AG04450 (cell line): Measurements from ENCODE around the gene FXYD7. TPM values are rescaled to one million over a fixed set of nuclear protein-coding genes. Genes with fewer than 3 reads are reported as not detected.

Source experiments
- CTCF ChIA-PET: fragments of 300-600, 350-600 bp; formaldehyde crosslinking; extraction: SDS; loops from one replicate; lab custom pipeline; 2022; ENCODE audit warnings: antibody characterized with exemption, inconsistent platforms; lab: Charles Lee
- POLR2A ChIA-PET: fragments of 350-600 bp; formaldehyde crosslinking; extraction: SDS; loops from one replicate; lab custom pipeline; 2021; ENCODE audit warnings: antibody characterized with exemption, inconsistent platforms; lab: Yijun Ruan, JAX
- DNase-seq: peaks from one replicate; pipeline ENCODE4 v3.0.0-alpha.2; 2011; ENCODE audit warnings: low read depth, low spot score
- H3K27ac ChIP-seq: one replicate; pipeline ENCODE4 v1.5.1; 2012; ENCODE audit warnings: low read depth, low read length, control low read depth
- H3K27me3 ChIP-seq: one replicate; pipeline ENCODE4 v1.6.0; 2012; ENCODE audit warnings: low read length; ENCODE audit not compliant: control insufficient read depth, insufficient read depth
- H3K4me3 ChIP-seq: 2 replicates; pipeline ENCODE4 v1.5.1; 2011; ENCODE audit warnings: mild to moderate bottlenecking, low read depth, low read length, control low read depth
- H3K9me3 ChIP-seq: 2 replicates; pipeline ENCODE4 v1.5.1; 2012; ENCODE audit warnings: low read length; ENCODE audit not compliant: control insufficient read depth, insufficient read depth
- polyA plus RNA-seq: library from polyadenylated mRNA; depleted of rRNA; stranded (reverse); fragments of >200 nt; gene quantifications from 2 replicates; pipeline ENCODE4 v1.2.3, GENCODE V29; 2011
- TF ChIP-seq, protein P1 (sequence below): IDR thresholded peaks from 2 replicates; pipeline ENCODE4 v1.5.1; 2011; ENCODE audit warnings: low read depth, low read length, control low read depth, inconsistent platforms

Gene FXYD7
- polyA plus RNA-seq, 1 experiment, result not detected

GRCh38 chr19:35154525-35155406, 11.7 kb downstream of the FXYD7 start, which contains the start of gene FXYD5:
Gene FXYD5 (plus strand): TSS chr19:35154735. CDS start chr19:35155551, 816 bp downstream.
- TF ChIP-seq, protein P1, sequence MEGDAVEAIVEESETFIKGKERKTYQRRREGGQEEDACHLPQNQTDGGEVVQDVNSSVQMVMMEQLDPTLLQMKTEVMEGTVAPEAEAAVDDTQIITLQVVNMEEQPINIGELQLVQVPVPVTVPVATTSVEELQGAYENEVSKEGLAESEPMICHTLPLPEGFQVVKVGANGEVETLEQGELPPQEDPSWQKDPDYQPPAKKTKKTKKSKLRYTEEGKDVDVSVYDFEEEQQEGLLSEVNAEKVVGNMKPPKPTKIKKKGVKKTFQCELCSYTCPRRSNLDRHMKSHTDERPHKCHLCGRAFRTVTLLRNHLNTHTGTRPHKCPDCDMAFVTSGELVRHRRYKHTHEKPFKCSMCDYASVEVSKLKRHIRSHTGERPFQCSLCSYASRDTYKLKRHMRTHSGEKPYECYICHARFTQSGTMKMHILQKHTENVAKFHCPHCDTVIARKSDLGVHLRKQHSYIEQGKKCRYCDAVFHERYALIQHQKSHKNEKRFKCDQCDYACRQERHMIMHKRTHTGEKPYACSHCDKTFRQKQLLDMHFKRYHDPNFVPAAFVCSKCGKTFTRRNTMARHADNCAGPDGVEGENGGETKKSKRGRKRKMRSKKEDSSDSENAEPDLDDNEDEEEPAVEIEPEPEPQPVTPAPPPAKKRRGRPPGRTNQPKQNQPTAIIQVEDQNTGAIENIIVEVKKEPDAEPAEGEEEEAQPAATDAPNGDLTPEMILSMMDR, result peak; percentile 18
- ChIA-PET POLR2A (interaction anchor here (0.6 to 1.1 kb wide), 2 partner anchors 14 to 23 kb away, joined by 3 to 4 read pairs; no protein-coding TSS in a partner anchor), CTCF (interaction anchor here (0.6 to 6.8 kb wide), 10 partner anchors 9 to 1740 kb away, joined by 3 to 83 read pairs (median 6); partner anchors contain the start of gene FXYD7)
- no peaks in the 10 kb centered on the region for H3K27me3 ChIP-seq
- peak within 1 kb of the TSS; percentile 92 for H3K4me3 ChIP-seq
- no peaks in the 10 kb centered on the region; the same call in 1 of the 2 replicates for H3K9me3 ChIP-seq
- peak; percentile 27 for DNase-seq
- H3K27ac ChIP-seq, result no peak within 1 kb of the TSS

- ChIA-PET POLR2A (no interaction called here), CTCF (interaction anchor here (6.8 kb wide), 1 partner anchor 13 kb away, joined by 83 read pairs; the partner anchor contains the start of gene FXYD7)
- DNase-seq, result no peak
- peak overlapping the region; percentile 92 for H3K4me3 ChIP-seq
- H3K9me3 ChIP-seq, result no peaks in the 10 kb centered on the region; the same call in 1 of the 2 replicates
- no peak overlapping the region for H3K27ac ChIP-seq
- no peaks in the 10 kb centered on the region for H3K27me3 ChIP-seq
- TF ChIP-seq, protein P1, result no peak
These were observed 12.4 kb downstream of the FXYD7 start for GRCh38 chr19:35155441-35155840.

GRCh38 chr19:35155981-35156672, 13.1 kb downstream of the FXYD7 start:
- TF ChIP-seq, protein P1, result no peak
- Histone ChIP-seq H3K27me3 (no peaks in the 10 kb centered on the region), H3K27ac (no peak overlapping the region), H3K4me3 (peak overlapping the region; percentile 92), H3K9me3 (no peaks in the 10 kb centered on the region; the same call in 1 of the 2 replicates)
- ChIA-PET CTCF (interaction anchor here (0.6 kb wide), 1 partner anchor 89 kb away, joined by 3 read pairs; no protein-coding TSS in a partner anchor), POLR2A (no interaction called here)
- DNase-seq, result no peak

DNA sequence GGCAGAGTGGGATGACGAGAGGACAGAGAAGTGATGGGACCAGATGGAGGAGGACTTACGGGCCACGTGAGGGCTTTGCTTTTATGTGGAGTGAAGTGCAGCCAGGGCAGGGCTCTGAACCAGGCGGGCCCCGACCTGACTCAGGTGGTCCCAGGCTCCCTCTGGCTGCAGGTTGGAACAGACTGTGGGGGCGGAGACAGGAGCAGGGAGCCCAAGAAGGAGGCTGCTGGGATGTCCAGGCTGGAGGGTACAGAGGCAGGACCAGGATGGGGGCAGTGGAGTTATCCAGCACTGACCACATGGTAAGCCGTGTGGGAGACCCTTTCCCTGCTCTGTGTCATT, 13.6 kb downstream of the FXYD7 start:
- no peak for DNase-seq
- ChIA-PET CTCF (interaction anchor here (0.6 kb wide), 1 partner anchor 89 kb away, joined by 3 read pairs; no protein-coding TSS in a partner anchor), POLR2A (no interaction called here)
- TF ChIP-seq, protein P1, result no peak
- H3K27ac ChIP-seq, result no peak overlapping the region
- H3K9me3 ChIP-seq, result peaks cover 5% of the 10 kb centered on the region
- H3K27me3 ChIP-seq, result no peaks in the 10 kb centered on the region
- H3K4me3 ChIP-seq, result no peak overlapping the region
